ENCODE data around the gene PON2.
"Not testable (repeated sequence)": the region's sequence is repeated elsewhere in the genome, so short reads cannot be mapped to it uniquely, and the experiment has no call there.

Gene PON2

GRCh38 chr7:95404316-95404865 lies 30.4 kb downstream of the PON2 start:
- no peak for DNase-seq

DNA sequence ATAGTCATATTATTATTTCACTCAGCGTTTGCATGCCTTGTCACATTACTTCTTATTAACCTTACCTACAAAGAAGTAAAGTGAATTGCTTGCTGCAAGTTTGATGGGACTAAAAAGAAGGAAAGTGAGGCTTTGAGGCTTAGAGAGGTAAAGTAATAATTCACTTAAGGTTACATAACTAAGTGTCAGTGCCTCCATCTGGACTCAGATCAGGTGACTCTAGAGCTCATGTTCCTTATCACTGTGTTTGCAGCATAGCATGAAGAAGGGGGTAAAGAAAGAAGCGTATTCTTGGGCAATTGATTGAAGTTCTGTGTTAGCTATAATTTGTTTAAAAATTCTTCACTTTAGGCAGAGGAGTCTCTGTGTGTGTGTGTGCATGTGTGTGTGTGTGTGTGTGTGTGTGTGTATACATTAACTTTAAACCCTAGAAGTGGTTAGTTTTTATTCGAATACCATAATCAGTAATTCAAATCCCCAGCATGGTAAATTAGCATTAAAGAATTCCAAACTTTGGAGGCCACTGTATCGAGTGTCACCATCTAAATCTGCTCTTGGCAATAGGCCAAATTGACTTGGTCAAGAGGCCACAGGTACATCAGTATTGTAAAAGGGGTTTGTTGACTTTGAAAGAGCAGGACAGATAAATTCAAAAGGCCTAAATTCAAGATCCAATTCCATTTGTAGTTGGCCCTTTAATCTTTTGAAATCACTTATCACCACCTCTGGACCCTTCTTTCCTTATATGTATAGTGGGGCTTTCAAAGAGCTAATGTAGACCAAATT lies 36.5 kb downstream of the PON2 start:
- no peak for DNase-seq

GRCh38 chr7:95397381-95397780 lies 37.4 kb downstream of the PON2 start:
- no peak for DNase-seq

- DNase-seq: no peak
Observed at GRCh38 chr7:95396136-95397032, 38.4 kb downstream of the PON2 start, which contains the start of gene PON3. TSS of gene PON3 (minus strand) at chr7:95396375. CDS start at chr7:95396350, 25 bp downstream.

DNA sequence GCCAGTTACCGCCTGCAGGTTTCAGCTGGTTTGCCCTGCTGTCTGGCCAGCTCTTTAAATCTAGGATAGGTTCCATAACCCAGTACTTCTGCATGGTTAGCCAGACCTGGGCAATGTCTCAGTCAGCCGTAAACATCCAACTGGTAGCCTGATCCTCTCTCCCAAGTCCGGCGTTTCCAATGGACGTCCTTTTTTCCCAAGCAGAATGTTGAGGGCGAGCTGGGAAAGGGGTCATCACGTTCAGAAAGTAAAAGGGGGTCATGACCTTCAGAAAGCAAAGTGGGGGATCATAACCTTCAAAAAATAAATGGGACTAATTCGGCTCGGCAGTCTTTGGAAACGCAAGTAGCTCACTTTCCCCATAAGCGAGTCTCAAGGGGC lies 39.1 kb downstream of the PON2 start:
- no peak for DNase-seq

- no peak for DNase-seq
Observed at GRCh38 chr7:95394370-95394769, 40.5 kb downstream of the PON2 start.

DNA sequence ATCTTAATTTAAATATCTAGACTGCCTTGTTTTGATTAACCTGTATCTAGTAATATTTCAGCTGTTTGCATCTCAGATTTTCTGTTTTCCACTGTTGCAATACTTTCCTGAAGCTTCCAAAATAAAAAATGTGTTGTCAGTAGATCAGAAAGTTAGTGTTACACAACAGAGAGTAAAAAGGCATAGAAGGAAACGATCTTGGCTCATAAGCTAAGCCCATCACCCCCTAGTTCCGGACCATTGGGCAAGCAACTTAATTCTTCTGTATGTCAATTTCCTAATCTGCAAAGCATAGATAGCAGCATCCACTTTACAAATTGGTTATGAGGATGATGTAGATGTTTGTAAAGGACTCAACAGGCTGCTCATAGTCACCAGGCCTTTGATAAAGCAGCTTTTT lies 43.1 kb downstream of the PON2 start:
- DNase-seq: no peak

GRCh38 chr7:95389516-95389915 lies 45.3 kb downstream of the PON2 start:
- no peak for DNase-seq

GRCh38 chr7:95379457-95379856 lies 55.4 kb downstream of the PON2 start:
- DNase-seq: not testable (repeated sequence)

DNA sequence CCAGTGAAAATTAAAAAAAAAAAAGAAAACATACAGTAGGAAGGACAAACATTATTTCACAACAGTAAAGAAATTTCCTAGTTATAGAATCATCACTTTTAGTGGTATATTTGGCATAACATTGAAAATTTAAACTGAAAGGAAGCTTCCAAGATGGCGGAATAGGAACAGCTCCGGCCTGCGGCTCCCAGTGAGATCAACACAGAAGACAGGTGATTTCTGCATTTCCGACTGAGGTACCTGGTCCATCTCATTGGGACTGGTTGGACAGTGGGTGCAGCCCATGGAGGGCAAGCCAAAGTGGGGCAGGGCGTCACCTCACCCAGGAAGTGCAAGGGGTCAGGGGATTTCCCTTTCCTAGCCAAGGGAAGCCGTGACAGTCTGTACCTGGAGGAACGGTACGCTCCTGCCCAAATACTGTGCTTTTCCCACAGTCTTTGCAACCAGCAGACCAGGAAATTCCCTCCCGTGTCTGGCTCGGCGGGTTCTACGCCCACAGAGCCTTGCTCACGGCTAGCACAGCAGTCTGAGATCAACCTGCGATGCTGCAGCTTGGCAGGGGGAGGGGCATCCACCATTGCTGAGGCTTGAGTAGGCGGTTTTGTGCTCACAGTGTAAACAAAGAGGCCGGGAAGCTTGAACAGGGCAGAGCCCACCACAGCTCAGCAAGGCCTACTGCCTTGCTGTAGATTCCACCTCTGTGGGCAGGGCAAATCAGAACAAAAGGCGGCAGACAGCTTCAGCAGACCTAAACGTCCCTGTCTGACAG lies 58.0 kb downstream of the PON2 start:
- DNase-seq: no peak

DNA sequence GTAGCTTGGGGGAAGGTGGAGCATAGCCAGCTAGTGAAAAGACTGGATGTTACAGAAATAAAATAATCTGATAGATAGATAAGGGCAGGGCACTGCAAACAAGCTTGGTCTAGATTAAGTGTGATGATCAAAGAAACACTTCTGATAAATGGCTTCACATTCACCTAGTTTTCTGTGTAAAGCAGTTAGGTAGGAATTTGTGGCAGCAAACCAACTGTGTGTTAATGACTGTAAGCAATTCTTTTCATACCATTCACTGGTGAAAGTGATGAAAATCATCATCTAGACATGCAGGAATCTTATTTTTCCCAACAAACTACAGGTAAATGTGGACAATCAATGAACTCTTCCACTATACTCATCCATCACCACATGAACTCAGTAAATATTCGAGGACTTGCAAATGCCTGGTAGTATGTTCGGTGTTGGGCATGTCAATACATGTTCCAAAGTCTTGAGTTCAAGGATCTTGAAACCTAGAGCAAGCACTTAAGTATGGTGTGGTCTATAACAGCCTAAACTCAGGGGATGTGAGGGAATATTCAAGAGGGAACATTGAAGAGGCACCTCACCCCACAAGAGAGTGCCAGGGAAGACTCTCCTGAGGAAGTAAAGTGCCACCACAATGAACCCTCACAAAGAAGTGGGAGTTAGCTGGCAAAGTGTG lies 59.1 kb downstream of the PON2 start:
- DNase-seq: no peak

GRCh38 chr7:95373323-95373722 lies 61.5 kb downstream of the PON2 start:
- no peak for DNase-seq

DNA sequence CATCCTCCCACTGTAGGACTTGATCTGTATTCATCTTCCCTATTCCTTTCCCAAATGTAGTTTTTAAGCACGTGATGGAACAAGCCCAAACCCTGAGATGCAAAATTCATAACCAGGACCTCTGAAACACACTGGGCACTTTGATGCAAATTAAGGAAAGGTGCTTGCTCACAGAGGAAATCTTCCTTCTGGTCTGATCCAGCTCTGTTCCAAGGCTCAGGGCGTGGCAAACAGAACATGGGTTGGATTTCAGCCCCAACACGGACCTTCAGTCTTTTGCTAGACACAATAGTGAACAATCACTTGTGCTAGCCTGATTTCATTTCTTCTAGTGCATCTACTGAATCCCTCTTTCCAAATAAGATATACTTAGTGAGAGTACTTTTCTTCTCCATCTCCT lies 66.6 kb downstream of the PON2 start:
- no peak for DNase-seq

GRCh38 chr7:95367606-95368005 lies 67.2 kb downstream of the PON2 start:
- DNase-seq: no peak

GRCh38 chr7:95365151-95365550 lies 69.7 kb downstream of the PON2 start:
- no peak for DNase-seq

DNA sequence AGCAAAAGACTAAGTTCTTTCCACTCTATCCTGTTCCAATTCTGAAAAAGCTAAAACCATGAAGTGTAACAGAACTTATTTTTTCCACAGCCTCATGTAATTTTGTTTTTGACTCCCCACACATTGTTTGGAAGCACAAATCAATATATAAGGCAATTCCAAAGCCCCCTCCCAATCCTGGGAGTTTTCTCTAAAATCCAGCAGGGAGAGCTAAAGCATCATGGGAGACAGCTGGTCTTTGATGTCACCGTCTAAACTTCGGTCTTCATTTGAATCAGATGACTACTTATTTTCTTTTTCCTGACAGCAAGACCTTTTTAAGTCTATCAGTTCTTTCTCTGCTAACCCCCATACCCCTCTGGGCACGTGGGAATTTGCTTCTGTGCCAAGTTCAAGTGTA lies 77.2 kb downstream of the PON2 start:
- DNase-seq: no peak

Measured in effector CD4-positive, alpha-beta T cell (primary cell).